GM12864 (cell line): Measurements from ENCODE around the gene USP10.

Experiments used
- DNase-seq: peaks from one replicate; pipeline ENCODE4 v3.0.0-alpha.2; 2011; ENCODE audit warnings: low read depth
- H3K4me3 ChIP-seq: 2 replicates; pipeline ENCODE4 v1.5.1; 2011; ENCODE audit warnings: mild to moderate bottlenecking, low read depth, low read length, control low read depth
- TF ChIP-seq, protein P1 (sequence below): IDR thresholded peaks from 2 replicates; pipeline ENCODE4 v1.5.1; 2011; ENCODE audit warnings: low read depth, mild to moderate bottlenecking, moderate library complexity, low read length, control low read depth, inconsistent platforms; ENCODE audit errors: missing control alignments

The USP10 gene

GRCh38 chr16:84750575-84750974, 50.8 kb downstream of the USP10 start:
- DNase-seq: no peak
- TF ChIP-seq, protein P1, sequence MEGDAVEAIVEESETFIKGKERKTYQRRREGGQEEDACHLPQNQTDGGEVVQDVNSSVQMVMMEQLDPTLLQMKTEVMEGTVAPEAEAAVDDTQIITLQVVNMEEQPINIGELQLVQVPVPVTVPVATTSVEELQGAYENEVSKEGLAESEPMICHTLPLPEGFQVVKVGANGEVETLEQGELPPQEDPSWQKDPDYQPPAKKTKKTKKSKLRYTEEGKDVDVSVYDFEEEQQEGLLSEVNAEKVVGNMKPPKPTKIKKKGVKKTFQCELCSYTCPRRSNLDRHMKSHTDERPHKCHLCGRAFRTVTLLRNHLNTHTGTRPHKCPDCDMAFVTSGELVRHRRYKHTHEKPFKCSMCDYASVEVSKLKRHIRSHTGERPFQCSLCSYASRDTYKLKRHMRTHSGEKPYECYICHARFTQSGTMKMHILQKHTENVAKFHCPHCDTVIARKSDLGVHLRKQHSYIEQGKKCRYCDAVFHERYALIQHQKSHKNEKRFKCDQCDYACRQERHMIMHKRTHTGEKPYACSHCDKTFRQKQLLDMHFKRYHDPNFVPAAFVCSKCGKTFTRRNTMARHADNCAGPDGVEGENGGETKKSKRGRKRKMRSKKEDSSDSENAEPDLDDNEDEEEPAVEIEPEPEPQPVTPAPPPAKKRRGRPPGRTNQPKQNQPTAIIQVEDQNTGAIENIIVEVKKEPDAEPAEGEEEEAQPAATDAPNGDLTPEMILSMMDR: no peak
- H3K4me3 ChIP-seq: no peak overlapping the region

GRCh38 chr16:84751241-84751640, 51.4 kb downstream of the USP10 start:
- no peak overlapping the region for H3K4me3 ChIP-seq
- TF ChIP-seq, protein P1: no peak
- no peak for DNase-seq

GRCh38 chr16:84751947-84752346, 52.1 kb downstream of the USP10 start:
- no peak overlapping the region for H3K4me3 ChIP-seq
- TF ChIP-seq, protein P1: no peak
- peak; percentile 46 for DNase-seq

- H3K4me3 ChIP-seq: no peak overlapping the region
- TF ChIP-seq, protein P1: no peak
- no peak for DNase-seq
These were observed 52.8 kb downstream of the USP10 start for GRCh38 chr16:84752600-84752999.

- DNase-seq: no peak
- TF ChIP-seq, protein P1: no peak
- H3K4me3 ChIP-seq: no peak overlapping the region
These were observed 53.9 kb downstream of the USP10 start for GRCh38 chr16:84753412-84754326.

DNA sequence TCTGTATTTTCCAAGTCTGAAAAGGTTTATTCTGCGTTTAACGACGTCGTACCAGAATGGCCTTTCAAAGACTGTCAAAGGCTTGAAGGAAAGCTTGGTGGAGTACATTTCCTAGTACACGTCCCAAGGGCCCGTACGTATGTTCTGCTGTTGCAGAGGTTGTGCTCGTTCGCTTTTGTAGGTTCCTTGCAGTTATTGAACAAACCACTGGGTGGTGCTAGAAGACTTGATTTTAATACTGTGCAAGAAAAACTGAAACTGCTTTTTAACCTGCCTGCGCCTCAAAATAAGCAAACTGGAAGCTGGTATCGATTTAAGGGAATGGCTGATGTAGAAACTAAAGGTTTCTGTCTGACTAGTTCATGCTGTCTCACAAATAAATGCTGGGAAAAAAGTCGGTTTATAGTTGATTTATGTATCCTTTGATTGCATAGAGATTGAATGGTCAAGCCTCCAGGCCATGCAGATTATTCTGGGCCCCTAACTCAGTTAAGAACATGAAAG, 54.6 kb downstream of the USP10 start:
- no peak overlapping the region for H3K4me3 ChIP-seq
- TF ChIP-seq, protein P1: peak; percentile 78
- peak; percentile 86 for DNase-seq
